ENCODE data around the gene MUC5B.

MUC5B gene

DNA sequence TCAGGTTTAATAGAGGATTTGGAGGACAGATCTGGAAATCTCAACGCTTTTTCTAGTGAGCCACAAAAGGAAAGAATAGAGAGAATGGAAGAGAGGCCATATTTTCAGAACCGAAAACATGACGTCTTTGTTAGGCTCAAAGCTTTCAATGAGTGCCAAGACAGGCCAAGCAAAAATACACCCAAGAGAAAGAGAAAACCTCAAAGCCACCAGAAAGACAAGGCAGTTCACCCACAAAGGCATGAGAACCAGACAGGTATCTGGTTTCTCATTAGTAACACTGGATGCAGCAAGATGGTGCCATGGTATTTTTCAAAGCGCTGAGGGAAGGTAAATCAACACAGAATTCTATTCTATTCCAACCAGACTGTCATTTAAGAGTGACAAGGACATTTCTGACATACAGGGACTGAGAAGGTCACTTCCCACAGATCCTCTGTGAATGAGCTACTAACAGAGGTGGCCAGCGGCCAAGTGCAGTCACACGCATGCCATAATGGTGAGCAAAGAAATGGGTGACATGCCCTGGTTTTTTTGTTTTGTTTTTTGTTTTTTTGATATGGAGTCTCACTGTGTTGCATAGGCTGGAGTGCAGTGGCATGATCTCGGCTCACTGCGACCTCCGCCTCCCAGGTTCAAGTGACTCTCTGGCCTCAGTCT, 44.7 kb downstream of the MUC5B start:
- DNase-seq (ENCODE audit: low spot score) = no peak

- DNase-seq (ENCODE audit: low spot score) = no peak
These were observed 47.1 kb downstream of the MUC5B start for GRCh38 chr11:1269957-1270356.

DNA sequence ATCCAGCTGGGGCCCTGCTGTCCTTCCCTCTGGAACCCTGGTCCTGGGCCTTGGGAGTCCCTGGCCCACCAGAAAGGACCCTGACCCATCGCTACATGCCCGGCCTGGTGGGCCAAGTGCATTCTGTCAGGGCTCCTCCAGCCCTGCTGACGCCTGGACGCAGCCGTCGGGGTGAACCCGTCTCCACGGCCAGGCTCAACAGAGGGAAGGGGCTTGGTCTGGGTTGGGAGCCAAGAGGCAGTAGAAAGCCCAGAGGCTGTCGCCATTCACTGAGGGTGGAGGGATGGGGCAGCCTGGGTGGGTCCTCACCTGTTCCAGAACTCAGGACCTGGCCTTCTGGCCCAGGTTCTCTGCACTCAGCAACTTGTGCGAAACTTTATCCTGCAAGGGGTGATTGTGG, 47.6 kb downstream of the MUC5B start:
- no peak for DNase-seq (ENCODE audit: low spot score)

DNA sequence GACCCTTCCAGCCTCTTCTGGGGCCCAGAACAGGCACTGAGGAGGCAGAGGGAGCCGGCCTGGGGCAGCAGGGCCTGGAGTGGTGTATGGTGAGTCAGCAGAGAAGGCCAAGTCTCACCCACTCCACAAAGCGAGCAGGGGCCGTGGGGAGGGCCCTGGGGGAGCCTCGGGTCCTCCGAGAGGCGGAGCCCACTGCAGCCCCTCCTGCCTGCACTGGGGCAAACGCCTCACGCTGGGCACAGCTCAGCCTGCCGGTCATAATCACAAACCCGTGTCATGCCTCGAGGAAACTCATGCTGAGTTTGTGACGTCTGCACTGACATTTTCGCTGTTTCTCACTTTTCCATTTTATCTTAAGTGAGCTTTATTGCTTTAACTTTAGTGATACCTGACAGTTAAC, 48.1 kb downstream of the MUC5B start:
- DNase-seq (ENCODE audit: low spot score) = no peak

- no peak for DNase-seq (ENCODE audit: low spot score)
These were observed 48.5 kb downstream of the MUC5B start for GRCh38 chr11:1271406-1271805.

GRCh38 chr11:1271927-1272326, 49.1 kb downstream of the MUC5B start:
- no peak for DNase-seq (ENCODE audit: low spot score)

- DNase-seq (ENCODE audit: low spot score) = no peak
These were observed 49.7 kb downstream of the MUC5B start for GRCh38 chr11:1272531-1272930.

DNA sequence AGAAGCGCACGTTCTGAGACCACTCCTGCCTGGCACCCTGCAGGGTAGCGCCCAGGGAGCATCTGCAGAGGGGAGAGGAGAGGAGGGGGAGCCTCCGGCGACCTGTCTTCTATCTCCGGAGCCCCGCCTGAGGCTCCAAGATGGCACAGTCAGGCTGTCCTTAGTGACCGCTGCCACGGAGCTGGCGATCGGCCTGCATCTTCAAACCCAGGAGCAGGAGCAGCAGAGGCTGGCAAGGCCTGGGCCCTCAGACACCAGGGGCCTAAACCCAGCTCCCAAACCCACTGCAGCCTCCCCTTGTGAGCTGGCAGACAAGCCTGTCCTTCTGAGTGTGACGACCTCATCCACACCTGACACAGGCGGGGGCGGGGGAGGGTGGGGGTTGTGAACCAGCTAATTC, 51.6 kb downstream of the MUC5B start:
- no peak for DNase-seq (ENCODE audit: low spot score)

- no peak for DNase-seq (ENCODE audit: low spot score)
These were observed 52.2 kb downstream of the MUC5B start for GRCh38 chr11:1275021-1275420.

- DNase-seq (ENCODE audit: low spot score) = no peak
These were observed 53.4 kb downstream of the MUC5B start for GRCh38 chr11:1276041-1276790.

GRCh38 chr11:1276866-1277615, 54.2 kb downstream of the MUC5B start:
- DNase-seq (ENCODE audit: low spot score) = no peak

DNA sequence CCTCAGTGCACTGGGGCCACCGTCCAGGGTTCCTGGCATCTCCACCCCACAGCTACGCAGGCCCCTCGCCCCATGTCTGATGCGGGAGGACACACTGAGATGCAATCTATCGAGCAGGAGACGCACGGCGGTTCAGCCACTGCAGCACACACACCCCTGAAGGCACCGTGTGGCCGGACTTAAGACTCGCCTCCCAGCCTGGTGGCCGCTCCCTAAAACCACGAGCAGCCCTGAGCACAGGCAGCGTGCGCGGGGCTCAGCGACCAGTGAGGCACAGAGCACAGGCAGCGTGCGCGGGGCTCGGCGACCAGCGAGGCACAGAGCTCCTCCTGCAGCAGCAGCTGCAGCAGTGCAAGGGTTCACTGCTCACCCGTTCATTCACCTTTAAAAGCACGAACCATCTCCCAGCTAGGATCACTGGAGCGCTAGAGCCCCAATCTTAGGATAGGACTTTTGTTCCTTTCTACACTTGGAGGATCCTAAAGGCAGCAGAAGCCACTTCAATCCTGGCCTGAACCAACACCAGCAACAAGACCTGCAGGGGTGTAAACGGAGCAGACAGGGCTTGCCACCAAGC, 55.2 kb downstream of the MUC5B start:
- no peak for DNase-seq (ENCODE audit: low spot score)

GRCh38 chr11:1278766-1279673, 56.2 kb downstream of the MUC5B start:
- no peak for DNase-seq (ENCODE audit: low spot score)

DNA sequence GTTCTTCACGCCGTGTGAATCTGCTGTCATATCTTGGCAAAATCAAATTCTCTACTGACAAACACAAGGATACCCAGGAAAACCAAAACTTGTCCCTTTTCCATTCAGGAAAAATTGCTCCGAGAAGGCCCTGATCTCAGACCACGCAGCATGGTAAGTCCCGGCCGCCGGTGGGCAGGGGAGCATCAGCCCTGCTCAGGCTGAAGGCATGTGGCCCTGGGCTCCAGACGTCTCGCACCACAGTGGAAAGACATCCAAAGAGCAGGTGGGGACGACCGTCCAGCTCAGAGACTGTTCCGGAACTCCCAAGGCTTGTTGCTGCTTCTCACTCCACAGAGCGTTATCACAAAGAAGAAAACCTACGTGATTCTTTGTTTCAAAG, 56.8 kb downstream of the MUC5B start:
- no peak for DNase-seq (ENCODE audit: low spot score)

DNA sequence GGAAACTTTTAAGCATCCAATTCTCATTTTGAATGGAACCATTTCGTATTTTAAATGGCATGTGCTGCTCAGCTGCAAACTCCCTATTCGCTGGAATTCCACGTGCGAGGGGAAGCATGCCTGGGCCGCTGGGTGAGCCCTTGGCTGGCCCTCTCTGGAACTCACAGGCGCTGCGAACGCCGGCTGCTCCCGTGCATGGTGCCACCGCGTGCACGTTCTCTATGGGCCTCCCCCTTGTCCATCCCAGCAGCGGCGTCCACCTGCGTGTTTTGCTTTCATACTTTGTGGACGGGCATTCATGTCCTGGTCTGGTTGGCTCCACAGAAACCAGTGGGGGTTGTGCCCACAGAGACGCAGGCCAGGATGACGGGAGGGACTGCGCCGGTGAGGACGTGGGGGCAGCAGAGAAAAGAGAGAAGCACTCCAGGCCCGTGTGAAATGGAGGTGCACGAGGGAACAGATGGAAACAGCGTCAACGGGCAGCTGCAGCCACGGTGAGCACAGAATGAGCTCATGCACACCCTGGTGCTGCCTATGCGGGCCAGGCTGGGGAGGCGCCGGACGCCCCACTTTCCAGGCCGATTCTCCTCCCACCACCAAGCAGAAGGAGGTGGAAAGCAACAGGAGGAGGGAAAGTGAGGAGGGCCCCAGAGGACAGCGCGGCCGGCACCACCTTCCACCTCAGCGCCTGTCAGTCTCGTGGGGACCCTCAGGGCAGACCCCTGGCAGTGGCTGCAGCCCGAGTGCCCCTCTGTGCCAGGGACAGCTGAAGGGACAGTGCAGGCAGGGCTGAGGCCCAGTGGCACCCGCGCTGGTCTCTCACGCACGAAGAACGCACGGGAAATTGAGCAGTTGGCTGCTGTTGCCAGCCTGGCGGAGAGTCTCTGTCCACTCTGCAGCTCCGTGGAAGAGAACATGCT, 57.5 kb downstream of the MUC5B start:
- no peak for DNase-seq (ENCODE audit: low spot score)

DNA sequence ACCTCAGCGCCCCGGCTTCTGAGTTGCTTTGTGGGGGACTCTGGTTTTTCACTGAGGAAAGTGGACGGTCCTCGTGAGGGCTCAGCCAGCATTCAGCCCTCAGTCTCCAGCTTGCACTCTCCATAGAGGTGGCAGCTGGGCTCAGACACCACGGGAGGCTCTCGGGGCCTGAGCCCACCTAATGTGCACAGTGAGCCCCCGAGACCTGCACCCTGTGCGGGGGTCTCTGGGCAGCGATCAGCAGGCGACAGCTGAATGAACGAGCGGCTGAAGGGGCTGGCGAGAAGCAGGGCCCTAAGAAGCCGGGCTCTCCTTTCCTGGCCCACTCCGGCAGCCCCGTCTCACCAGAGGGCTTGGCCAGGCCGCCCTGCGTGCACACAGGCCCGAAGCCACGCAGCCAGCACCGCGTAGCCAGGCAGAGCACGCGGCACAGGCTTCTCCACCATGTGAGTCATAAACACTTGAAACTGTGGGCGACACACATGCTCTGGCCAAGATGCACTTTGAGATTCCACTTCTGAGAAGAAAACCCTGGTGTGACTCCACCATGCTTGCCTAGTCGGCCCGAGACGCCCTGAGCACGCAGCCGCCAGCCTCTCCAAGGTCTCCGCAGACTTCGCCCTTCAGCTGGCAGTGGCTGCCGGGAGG, 58.6 kb downstream of the MUC5B start:
- no peak for DNase-seq (ENCODE audit: low spot score)

DNA sequence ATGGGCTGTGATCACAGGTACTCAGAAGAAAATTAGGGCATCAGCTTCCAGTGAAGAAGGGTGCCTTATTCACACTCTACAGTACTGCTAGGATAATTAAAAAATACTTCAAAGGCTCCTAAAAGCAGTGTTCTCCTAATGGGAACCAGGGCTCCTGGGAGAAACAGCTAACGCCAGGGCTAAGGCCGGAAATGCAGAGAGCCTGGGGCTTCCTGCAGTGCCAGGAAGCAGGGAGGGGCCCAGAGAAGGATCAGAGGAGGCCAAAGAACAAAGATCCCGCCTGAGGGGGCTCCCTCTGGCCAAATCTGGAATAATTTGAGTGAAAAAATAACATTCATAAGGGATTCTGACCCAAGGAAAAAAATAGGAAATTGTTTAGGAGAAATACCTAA, 59.1 kb downstream of the MUC5B start:
- no peak for DNase-seq (ENCODE audit: low spot score)

GRCh38 chr11:1283091-1283511, 60.2 kb downstream of the MUC5B start:
- no peak for DNase-seq (ENCODE audit: low spot score)

DNA sequence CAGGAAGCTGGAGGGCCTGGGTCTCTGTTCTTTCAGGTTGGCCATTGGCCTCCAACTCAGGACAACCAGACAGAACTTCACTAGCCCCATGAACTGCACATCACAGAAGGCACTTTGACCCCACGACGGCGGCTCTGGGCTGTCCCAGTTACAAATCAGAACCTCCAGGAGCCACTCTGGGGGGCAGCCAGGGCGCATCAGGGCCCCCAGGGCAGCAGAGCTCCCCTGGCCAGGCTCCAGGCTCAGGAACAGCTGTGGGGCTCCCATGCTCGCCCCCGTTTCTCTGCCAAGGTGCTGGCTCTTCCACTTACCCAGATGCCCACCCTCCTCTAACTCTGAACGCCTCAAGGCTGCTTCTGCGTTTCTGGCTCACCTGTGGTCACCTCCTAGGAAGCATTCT, 61.0 kb downstream of the MUC5B start:
- DNase-seq (ENCODE audit: low spot score) = no peak

DNA sequence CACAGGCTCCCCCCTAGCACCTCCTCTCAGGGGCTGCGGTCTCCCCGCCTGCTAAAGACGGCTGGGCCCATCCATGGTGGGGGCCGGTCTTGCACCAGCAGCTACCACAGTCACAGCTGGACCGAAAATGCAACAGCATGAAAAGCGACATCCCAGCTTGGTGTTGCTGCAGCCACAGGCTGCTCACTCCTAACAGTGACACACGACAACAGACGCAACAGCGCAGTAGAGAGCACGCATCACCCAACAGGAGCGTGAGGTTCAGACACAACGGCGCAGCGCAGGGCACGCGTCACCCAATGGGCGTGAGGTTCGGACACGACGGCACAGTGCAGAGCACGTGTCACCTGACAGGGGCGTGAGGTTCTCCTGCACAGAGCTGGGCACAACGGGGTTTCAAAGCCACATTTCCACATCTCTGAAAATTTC, 62.5 kb downstream of the MUC5B start:
- DNase-seq (ENCODE audit: low spot score) = no peak
